K562 (cell line): ENCODE measurements around the gene ZNF837. TPM values are rescaled to one million over a fixed set of nuclear protein-coding genes. Genes with fewer than 3 reads are reported as not detected.
A peak's percentile ranks its signal among the peaks of the same experiment; 100 is the strongest.

Source experiments
- ATAC-seq: fragments of 200-7000 bp; cut with Tn5 transposase; 3 replicates; pipeline ENCODE4 v1.9.1; 2020; ENCODE audit warnings: moderate library complexity
- BruUV-seq: library from RNA; stranded (reverse); fragments of 400-500 nt; replicated peaks from 2 replicates; lab custom pipeline; 2021; lab: Mats Ljungman, UMichigan
- CTCF ChIA-PET: fragments of 300-600 bp; formaldehyde crosslinking; extraction: SDS; loops from one replicate; lab custom pipeline; 2021; ENCODE audit warnings: low intra/inter-chr PET ratio; lab: Yijun Ruan, JAX
- POLR2A ChIA-PET: fragments of 300-600, 350-650 bp; sonication (Branson Sonifier 250); formaldehyde crosslinking; extraction: SDS; loops from one replicate; lab custom pipeline; 2021; ENCODE audit warnings: antibody characterized with exemption, inconsistent platforms; lab: Yijun Ruan, JAX
- DNase-seq, 4 experiments: peaks; one replicate each; pipeline versions ENCODE4 v3.0.0 to v3.0.0-alpha.2; 2011 to 2018; ENCODE audit warnings: low spot score in 3 of 4, mixed read lengths in 3 of 4; ENCODE audit errors: extremely low read depth in 1 of 4
- FAIRE-seq: peaks from 2 replicates; lab custom pipeline; 2011; peaks lifted over from hg19 to GRCh38; lab: Jason Lieb, UNC
- H2AFZ ChIP-seq: 2 replicates; pipeline ENCODE4 v1.6.0; 2011; ENCODE audit warnings: low read depth, low read length, control low read depth, inconsistent platforms
- H3K27ac ChIP-seq: fragments of 200-600 bp; 3 replicates; pipeline ENCODE4 v1.8.0; 2011; ENCODE audit warnings: low read depth, mild to moderate bottlenecking, control low read depth, inconsistent platforms, low read length, moderate library complexity, mixed read lengths; ENCODE audit errors: extremely low read depth
- H3K27me3 ChIP-seq, 2 experiments: fragments of 300-600 bp in 1 of 2; 2 replicates in 1 of 2; 3 replicates in 1 of 2; pipeline versions ENCODE4 v1.6.0 to v1.8.0; 2011; ENCODE audit warnings: inconsistent platforms in 2 of 2, low read length in 2 of 2, mild to moderate bottlenecking in 1 of 2, mixed read lengths in 1 of 2, moderate library complexity in 1 of 2; ENCODE audit not compliant: control insufficient read depth in 2 of 2, insufficient read depth in 2 of 2
- H3K36me3 ChIP-seq: fragments of 300-600 bp; 3 replicates; pipeline ENCODE4 v1.8.0; 2011; ENCODE audit warnings: mild to moderate bottlenecking, low read length, inconsistent platforms; ENCODE audit not compliant: control insufficient read depth, insufficient read depth
- H3K4me1 ChIP-seq, 2 experiments: fragments of 200-600 bp in 1 of 2; replicated peaks in 1 of 2; 2 replicates in 1 of 2; 3 replicates in 1 of 2; pipeline versions ENCODE4 v1.5.1 to v1.8.0; 2011; ENCODE audit warnings: inconsistent platforms in 2 of 2, low read length in 2 of 2, mild to moderate bottlenecking in 1 of 2, mixed read lengths in 1 of 2, moderate library complexity in 1 of 2; ENCODE audit not compliant: control insufficient read depth in 2 of 2, insufficient read depth in 2 of 2
- H3K4me2 ChIP-seq: 2 replicates; pipeline ENCODE4 v1.6.1; 2011; ENCODE audit warnings: low read length, control low read depth, inconsistent platforms, mixed read lengths; ENCODE audit not compliant: insufficient read depth
- H3K4me3 ChIP-seq: fragments of 200-600 bp; sonication (generic), shearing (Covaris generic); 2 replicates; pipeline ENCODE4 v1.5.1; 2016; ENCODE audit warnings: control low read depth, inconsistent platforms
- H3K79me2 ChIP-seq: fragments of 200-600 bp; 3 replicates; pipeline ENCODE4 v1.8.0; 2011; ENCODE audit warnings: low read length, inconsistent platforms; ENCODE audit not compliant: control insufficient read depth, insufficient read depth
- H3K9ac ChIP-seq, 2 experiments: 2 replicates each; pipeline versions ENCODE4 v1.6.0 to v1.6.1; 2011; ENCODE audit warnings: low read depth in 2 of 2, low read length in 2 of 2, control low read depth in 1 of 2, inconsistent platforms in 1 of 2, mild to moderate bottlenecking in 1 of 2, mixed read lengths in 1 of 2; ENCODE audit not compliant: insufficient read depth in 1 of 2
- H3K9me1 ChIP-seq: one replicate; pipeline ENCODE4 v1.6.0; 2011; ENCODE audit warnings: inconsistent platforms, mild to moderate bottlenecking, low read length, moderate library complexity; ENCODE audit not compliant: control insufficient read depth, insufficient read depth
- H3K9me3 ChIP-seq: replicated peaks from 2 replicates; pipeline ENCODE4 v1.5.1; 2011; ENCODE audit warnings: low read depth, low read length, inconsistent platforms; ENCODE audit not compliant: control insufficient read depth, insufficient read depth
- H4K20me1 ChIP-seq: replicated peaks from 2 replicates; pipeline ENCODE4 v1.6.1; 2011; ENCODE audit warnings: low read length, inconsistent platforms, mixed read lengths; ENCODE audit not compliant: control insufficient read depth, insufficient read depth
- MEIS2 ChIP-seq: fragments of 450-650 bp; IDR thresholded peaks from 2 replicates; pipeline ENCODE4 v1.6.1; 2014; ENCODE audit warnings: mild to moderate bottlenecking; ENCODE audit not compliant: partially characterized antibody
- ZBTB12 ChIP-seq: fragments of 250-450 bp; sonication (Bioruptor Pico); IDR thresholded peaks from 2 replicates; pipeline ENCODE4 v1.4.0; 2020
- ZBTB33 ChIP-seq: sonication (generic); formaldehyde crosslinking; IDR thresholded peaks from 2 replicates; pipeline ENCODE4 v1.8.1; 2023; ENCODE audit warnings: mild to moderate bottlenecking, missing genetic modification reagents
- ZNF75A ChIP-seq: fragments of 450-650 bp; formaldehyde crosslinking; IDR thresholded peaks from 2 replicates; pipeline ENCODE4 v1.4.0; 2020; ENCODE audit warnings: mild to moderate bottlenecking
- WGBS: fragments of 100-300 bp; shearing (Covaris generic); methylation state at CpG from one replicate; pipeline ENCODE4 v1.1.6; 2016; ENCODE audit warnings: low coverage, mixed read lengths; ENCODE audit not compliant: insufficient coverage; ENCODE audit errors: missing lambda C conversion rate; 5-methylcytosine and 5-hydroxymethylcytosine counted together
- in situ Hi-C: fragments of 300-500 bp; cut with MboI; formaldehyde crosslinking; loops from 4 replicates; pipeline ENCODE4 v1.15.0; 2018; ENCODE audit warnings: inconsistent platforms, mixed read lengths
- intact Hi-C: fragments of 100-400 bp; cut with micrococcal nuclease; formaldehyde crosslinking; loops from 2 replicates; pipeline ENCODE4 v1.14.2; 2022
- polyA plus RNA-seq, 8 experiments: library from polyadenylated mRNA; depleted of rRNA in 4 of 8; stranded (reverse) in 5 of 8; unstranded in 3 of 8; fragments of >200 nt; fragmentation: Nextera tagmentation in 2 of 8; fragmentation: Illumina TruSeq in 1 of 8; extraction: Ambion mirVana in 2 of 8; extraction: Trizol in 1 of 8; gene quantifications; 2 replicates each; pipeline versions ENCODE4 v1.2.1 to v1.2.3, GENCODE V29; 2011 to 2014; ENCODE audit warnings: inconsistent platforms in 1 of 8, missing spikeins in 1 of 8
- total RNA-seq, 7 experiments: library from RNA; depleted of rRNA in 6 of 7; stranded (reverse); fragments of >200 nt in 6 of 7; fragmentation: Illumina TruSeq in 2 of 7; extraction: Trizol in 2 of 7; gene quantifications; 2 replicates each; pipeline versions ENCODE4 v1.2.1 to v1.2.3, GENCODE V29; 2011 to 2021; ENCODE audit warnings: low replicate concordance in 1 of 7
- TF ChIP-seq, protein P1 (sequence below), 3 experiments: IDR thresholded peaks in 2 of 3; conservative IDR thresholded peaks in 1 of 3; 2 replicates each; pipeline ENCODE4 v1.5.1; 2011 to 2012; ENCODE audit warnings: low read length in 3 of 3, mild to moderate bottlenecking in 3 of 3, control low read depth in 2 of 3, improper control_type of control experiment in 1 of 3, inconsistent platforms in 1 of 3, low read depth in 1 of 3, mixed read lengths in 1 of 3, moderate library complexity in 1 of 3; ENCODE audit not compliant: insufficient read depth in 2 of 3
- TF ChIP-seq, protein P2 (sequence below): fragments of 450-650 bp; IDR thresholded peaks from 2 replicates; pipeline ENCODE4 v1.6.1; 2016

Gene ZNF837
- total and polyA plus RNA-seq, 9 of the 15 experiments (the other 6 are each of a cell fraction or from before 2014, with no cell fraction given), result 0.11 to 2.1 (median 0.57) TPM; not detected in 4

DNA sequence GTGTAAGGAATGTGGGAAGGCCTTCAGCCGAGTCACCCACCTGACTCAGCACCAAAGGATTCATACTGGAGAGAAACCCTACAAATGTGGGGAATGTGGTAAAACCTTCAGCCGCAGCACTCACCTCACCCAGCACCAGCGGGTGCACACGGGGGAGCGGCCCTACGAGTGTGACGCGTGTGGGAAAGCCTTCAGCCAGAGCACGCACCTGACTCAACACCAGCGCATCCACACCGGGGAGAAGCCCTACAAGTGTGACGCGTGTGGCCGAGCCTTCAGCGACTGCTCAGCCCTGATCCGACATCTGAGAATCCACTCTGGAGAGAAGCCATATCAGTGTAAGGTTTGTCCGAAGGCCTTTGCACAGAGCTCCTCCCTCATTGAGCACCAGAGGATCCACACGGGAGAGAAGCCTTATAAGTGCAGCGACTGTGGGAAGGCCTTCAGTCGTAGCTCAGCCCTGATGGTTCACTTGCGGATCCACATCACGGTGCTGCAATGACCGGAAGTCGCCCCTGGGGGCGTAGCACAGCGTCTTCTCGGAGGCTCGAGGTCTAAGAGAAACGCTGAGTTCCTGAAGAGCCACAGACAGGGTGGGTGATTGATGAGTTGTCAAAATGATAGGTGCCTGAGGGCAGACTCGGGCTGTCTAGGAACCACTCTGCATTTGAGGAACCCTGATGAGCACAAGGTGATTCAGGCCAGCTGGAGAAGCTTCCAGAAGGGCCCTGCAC is 41.8 kb downstream of the ZNF837 start:
- no peak overlapping the region for H3K9ac ChIP-seq
- TF ChIP-seq, protein P1, sequence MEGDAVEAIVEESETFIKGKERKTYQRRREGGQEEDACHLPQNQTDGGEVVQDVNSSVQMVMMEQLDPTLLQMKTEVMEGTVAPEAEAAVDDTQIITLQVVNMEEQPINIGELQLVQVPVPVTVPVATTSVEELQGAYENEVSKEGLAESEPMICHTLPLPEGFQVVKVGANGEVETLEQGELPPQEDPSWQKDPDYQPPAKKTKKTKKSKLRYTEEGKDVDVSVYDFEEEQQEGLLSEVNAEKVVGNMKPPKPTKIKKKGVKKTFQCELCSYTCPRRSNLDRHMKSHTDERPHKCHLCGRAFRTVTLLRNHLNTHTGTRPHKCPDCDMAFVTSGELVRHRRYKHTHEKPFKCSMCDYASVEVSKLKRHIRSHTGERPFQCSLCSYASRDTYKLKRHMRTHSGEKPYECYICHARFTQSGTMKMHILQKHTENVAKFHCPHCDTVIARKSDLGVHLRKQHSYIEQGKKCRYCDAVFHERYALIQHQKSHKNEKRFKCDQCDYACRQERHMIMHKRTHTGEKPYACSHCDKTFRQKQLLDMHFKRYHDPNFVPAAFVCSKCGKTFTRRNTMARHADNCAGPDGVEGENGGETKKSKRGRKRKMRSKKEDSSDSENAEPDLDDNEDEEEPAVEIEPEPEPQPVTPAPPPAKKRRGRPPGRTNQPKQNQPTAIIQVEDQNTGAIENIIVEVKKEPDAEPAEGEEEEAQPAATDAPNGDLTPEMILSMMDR (IDR thresholded peaks at IDR 0.05 in 2 of 3, conservative IDR thresholded peaks at IDR 0.05 in 1 of 3; ENCODE audit: insufficient read depth in 2 of 3, low read depth in 1 of 3, low read length in 3 of 3), result peak in 2 of 3 experiments; percentile 23 to 31; a peak in 3 of 6 replicates
- TF ChIP-seq ZBTB12 (no peak), MEIS2 (peak; percentile 83), ZBTB33 (CRISPR knock-in tag) (peak; percentile 51; the same call in 1 of the 2 replicates), ZNF75A (CRISPR knock-in tag) (peak; percentile 83)
- TF ChIP-seq, protein P2, sequence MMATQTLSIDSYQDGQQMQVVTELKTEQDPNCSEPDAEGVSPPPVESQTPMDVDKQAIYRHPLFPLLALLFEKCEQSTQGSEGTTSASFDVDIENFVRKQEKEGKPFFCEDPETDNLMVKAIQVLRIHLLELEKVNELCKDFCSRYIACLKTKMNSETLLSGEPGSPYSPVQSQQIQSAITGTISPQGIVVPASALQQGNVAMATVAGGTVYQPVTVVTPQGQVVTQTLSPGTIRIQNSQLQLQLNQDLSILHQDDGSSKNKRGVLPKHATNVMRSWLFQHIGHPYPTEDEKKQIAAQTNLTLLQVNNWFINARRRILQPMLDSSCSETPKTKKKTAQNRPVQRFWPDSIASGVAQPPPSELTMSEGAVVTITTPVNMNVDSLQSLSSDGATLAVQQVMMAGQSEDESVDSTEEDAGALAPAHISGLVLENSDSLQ, result peak; percentile 51
- POLR2A ChIA-PET, result interaction anchor here (0.6 kb wide), 1 partner anchor 35 kb away, joined by 4 read pairs; no protein-coding TSS in a partner anchor
- CTCF ChIA-PET, result no interaction called here
- peaks cover 59% of the 10 kb centered on the region for H3K36me3 ChIP-seq
- peaks cover 0 to 7% of the 10 kb centered on the region in 2 experiments; a peak in 1 of 5 replicates for H3K4me1 ChIP-seq
- H3K9me1 ChIP-seq, result no peaks in the 10 kb centered on the region
- whole genome bisulfite sequencing, result 88% methylated on average over 30 of the region's 30 CpGs
- no peak overlapping the region for H3K4me2 ChIP-seq
- no peaks in the 10 kb centered on the region for H3K79me2 ChIP-seq
- H3K9me3 ChIP-seq, result peaks cover 2% of the 10 kb centered on the region; the same call in 1 of the 2 replicates
- no peak overlapping the region for H2AFZ ChIP-seq
- no TSS peak for BruUV-seq
- H3K27ac ChIP-seq, result no peak overlapping the region
- no peak overlapping the region for H3K4me3 ChIP-seq
- H3K27me3 ChIP-seq, result no peaks in the 10 kb centered on the region
- FAIRE-seq (no peak), ATAC-seq (peak; percentile 71), DNase-seq (peak in 2 of 4 experiments; percentile 27 to 37)
- in situ Hi-C loops, result no loop called here
- no peaks in the 10 kb centered on the region for H4K20me1 ChIP-seq
- intact Hi-C loops, result no loop called here
